ENCODE measurements around the gene HYAL1. TPM values are rescaled to one million over a fixed set of nuclear protein-coding genes. Genes with fewer than 3 reads are reported as not detected.
"Not testable (repeated sequence)": the region's sequence is repeated elsewhere in the genome, so short reads cannot be mapped to it uniquely, and the experiment has no call there.

Gene HYAL1
- polyA plus RNA-seq, 3 donors = 6.3 to 7.1 (median 7.0) TPM

- no peak for DNase-seq (ENCODE audit: low read depth in 3 of 3, low spot score in 2 of 3)
These were observed 16.7 kb upstream of the HYAL1 start for GRCh38 chr3:50319894-50320625.

GRCh38 chr3:50319181-50319893, 16.0 kb upstream of the HYAL1 start:
- no peak for DNase-seq (ENCODE audit: low read depth in 3 of 3, low spot score in 2 of 3)

GRCh38 chr3:50318615-50319014, 15.2 kb upstream of the HYAL1 start:
- no peak for DNase-seq (ENCODE audit: low read depth in 3 of 3, low spot score in 2 of 3)

GRCh38 chr3:50318163-50318562, 14.8 kb upstream of the HYAL1 start:
- DNase-seq (ENCODE audit: low read depth in 3 of 3, low spot score in 2 of 3) = no peak

DNA sequence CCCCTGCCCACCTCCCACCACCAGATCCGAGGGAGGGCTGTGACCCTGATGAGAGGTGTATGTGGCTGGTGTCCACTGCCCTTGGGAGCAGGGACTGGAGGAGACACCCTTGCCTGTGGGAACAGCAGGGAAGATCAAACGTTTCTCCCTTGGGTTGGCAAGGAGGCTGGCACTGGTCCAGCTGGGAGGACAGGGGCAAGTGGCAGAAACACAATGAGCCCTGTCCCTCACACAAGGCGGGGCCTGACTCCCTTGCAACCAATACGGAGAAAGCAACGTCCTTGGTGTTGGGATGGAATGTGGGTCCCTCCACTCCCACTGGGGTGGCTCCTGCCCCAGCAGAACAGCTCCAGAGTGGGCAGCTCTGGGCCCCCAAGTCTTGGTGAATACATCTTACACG, 13.9 kb upstream of the HYAL1 start:
- DNase-seq (ENCODE audit: low read depth in 3 of 3, low spot score in 2 of 3) = no peak

DNA sequence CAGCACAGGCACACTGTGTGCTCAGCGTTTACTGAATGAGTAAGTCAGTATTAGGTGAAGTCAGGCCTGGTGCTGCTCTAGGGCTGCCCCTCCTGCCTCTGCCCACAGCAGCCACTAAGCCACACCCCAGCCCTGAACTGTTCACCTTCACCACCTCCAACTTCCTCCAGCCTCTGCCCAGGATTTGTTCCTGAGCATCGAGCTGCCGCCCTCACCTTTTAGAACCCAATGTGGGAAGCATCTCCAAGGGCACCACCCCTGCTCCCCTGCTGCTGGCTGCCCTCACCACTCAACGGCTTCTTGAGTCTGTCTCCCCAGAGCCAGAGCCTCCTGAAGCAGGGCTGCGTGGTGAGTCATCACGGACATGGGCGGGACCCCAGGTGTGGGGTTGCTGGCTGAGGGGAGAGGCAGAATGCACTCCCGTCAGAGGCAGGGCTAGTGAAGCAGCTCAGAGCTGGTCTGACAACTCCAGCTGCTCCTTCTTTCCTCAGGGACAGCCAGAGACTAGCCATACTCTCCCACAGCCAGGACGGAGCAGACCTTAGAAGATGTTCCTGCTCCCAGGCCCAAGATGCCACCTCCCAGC, 13.4 kb upstream of the HYAL1 start:
- DNase-seq (ENCODE audit: low read depth in 3 of 3, low spot score in 2 of 3) = no peak

- DNase-seq (ENCODE audit: low read depth in 3 of 3, low spot score in 2 of 3) = no peak
These were observed 11.4 kb upstream of the HYAL1 start for GRCh38 chr3:50314816-50315215.

GRCh38 chr3:50314342-50314741, 11.0 kb upstream of the HYAL1 start:
- DNase-seq (ENCODE audit: low read depth in 3 of 3, low spot score in 2 of 3) = no peak

DNA sequence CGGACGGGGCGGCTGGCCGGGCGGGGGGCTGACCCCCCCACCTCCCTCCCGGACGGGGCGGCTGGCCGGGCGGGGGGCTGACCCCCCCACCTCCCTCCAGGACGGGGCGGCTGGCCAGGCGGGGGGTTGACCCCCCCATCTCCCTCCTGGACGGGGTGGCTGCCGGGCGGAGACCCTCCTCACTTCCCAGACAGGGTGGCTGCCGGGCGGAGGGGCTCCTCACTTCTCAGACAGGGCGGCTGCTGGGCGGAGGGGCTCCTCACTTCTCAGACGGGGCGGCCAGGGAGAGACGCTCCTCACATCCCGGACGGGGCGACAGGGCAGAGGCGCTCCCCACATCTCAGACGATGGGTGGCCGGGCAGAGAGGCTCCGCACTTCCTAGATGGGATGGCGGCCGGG, 8.7 kb upstream of the HYAL1 start:
- DNase-seq (ENCODE audit: low read depth in 3 of 3, low spot score in 2 of 3) = not testable (repeated sequence)

DNA sequence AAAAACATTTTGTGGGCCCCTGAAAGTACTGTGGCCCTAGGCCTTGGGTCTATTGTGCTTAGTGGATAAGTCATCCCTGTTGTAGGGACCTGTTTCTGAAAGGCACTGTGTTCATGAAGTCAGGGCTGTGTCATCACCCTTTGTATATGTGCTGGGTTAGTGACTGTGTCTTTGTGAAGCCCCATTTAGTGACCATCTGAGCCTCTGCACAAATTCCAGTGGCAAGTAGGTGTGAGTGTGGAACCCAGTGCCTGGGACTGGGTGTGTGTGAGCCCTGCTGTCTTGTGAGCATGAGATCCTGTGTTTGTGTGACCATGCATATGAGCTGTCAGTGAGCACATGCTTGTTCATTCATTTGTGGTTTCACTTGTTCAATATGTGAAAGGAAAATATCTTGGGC, 1.2 kb upstream of the HYAL1 start:
- no peak for DNase-seq (ENCODE audit: low read depth in 3 of 3, low spot score in 2 of 3)

GRCh38 chr3:50302095-50303012, 1.0 kb downstream of the HYAL1 start:
- DNase-seq (ENCODE audit: low read depth in 3 of 3, low spot score in 2 of 3) = no peak

DNA sequence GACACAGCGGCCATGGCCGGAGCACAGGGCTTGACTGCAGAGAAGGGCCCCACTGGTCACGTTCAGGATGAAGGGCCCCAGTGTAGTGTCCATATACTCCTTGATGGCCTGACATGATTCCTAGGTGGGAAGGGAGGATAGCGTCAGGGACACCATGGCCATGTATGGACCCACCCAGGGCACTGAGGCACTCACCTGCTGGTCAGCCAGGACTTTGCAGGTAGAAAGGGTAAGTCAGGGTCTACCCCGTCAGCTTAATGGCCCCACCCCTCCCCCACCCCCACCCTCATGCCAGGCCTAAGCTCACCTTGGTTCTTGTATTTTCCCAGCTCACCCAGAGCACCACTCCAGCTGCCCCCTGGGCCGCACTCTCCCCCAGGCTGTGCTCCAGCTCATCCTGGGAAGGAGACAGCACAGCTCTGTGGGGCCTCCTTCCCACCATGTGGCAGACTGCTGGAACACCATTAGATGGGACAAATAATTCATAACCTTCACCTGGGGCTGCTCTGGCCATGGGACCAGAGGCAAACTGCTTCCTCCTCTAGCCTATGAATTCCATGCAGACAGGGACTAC, 2.6 kb downstream of the HYAL1 start:
- DNase-seq (ENCODE audit: low read depth in 3 of 3, low spot score in 2 of 3) = no peak

GRCh38 chr3:50299929-50300680, 3.3 kb downstream of the HYAL1 start:
- DNase-seq (ENCODE audit: low read depth in 3 of 3, low spot score in 2 of 3) = no peak

GRCh38 chr3:50299638-50299928, 3.8 kb downstream of the HYAL1 start:
- DNase-seq (ENCODE audit: low read depth in 3 of 3, low spot score in 2 of 3) = no peak

GRCh38 chr3:50298836-50299637, 4.3 kb downstream of the HYAL1 start, which contains the start of the genes HYAL3 and NAA80:
HYAL3 (minus strand) TSS chr3:50299405; CDS start chr3:50295602, 3,803 bp downstream.
NAA80 (minus strand) TSS chr3:50299405; CDS start chr3:50297463, 1,942 bp downstream.
- peak; percentile 98 to 99 (median 99) for DNase-seq (ENCODE audit: low read depth in 3 of 3, low spot score in 2 of 3)

DNA sequence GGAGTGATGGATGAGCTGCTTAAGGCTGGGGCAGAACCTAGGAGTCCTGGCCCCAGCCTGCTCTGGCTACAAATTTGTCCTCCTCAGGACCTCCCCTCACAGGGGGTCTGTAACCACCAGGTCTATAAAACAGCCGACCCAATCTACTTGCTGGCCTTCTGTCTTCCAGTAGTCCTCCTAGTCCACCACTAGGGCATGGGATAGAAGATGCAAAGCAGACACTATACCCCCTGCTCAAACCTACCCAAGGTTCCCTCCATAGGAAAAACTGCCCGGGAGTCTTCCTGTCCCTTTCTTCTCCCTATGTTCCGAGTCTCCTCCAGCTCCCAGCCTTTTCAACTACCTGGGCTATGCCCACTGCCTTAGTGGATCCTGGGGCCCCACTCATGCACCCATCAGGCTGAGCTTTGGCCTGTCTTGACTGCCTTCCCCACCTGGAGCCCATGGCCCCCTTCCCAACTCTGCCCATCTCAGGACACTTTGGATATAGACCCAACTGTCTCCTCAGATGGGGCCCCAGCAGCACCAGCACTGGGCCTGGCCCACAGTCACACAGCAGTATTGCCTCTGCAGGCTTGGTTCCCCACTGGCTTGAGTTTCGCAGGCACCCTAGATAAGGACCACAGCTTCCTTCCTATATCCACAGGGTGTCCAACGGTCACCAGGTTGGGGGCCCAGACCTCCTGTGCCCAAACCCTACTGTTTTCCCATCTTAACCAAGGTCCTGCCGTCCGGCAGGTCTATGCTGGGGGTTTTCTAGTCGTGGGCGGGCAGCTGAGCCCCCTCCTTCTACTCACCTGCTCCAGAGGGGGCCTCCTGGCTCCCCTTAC, 5.3 kb downstream of the HYAL1 start:
- no peak for DNase-seq (ENCODE audit: low read depth in 3 of 3, low spot score in 2 of 3)

- no peak for DNase-seq (ENCODE audit: low read depth in 3 of 3, low spot score in 2 of 3)
These were observed 6.0 kb downstream of the HYAL1 start for GRCh38 chr3:50297384-50297775.

DNA sequence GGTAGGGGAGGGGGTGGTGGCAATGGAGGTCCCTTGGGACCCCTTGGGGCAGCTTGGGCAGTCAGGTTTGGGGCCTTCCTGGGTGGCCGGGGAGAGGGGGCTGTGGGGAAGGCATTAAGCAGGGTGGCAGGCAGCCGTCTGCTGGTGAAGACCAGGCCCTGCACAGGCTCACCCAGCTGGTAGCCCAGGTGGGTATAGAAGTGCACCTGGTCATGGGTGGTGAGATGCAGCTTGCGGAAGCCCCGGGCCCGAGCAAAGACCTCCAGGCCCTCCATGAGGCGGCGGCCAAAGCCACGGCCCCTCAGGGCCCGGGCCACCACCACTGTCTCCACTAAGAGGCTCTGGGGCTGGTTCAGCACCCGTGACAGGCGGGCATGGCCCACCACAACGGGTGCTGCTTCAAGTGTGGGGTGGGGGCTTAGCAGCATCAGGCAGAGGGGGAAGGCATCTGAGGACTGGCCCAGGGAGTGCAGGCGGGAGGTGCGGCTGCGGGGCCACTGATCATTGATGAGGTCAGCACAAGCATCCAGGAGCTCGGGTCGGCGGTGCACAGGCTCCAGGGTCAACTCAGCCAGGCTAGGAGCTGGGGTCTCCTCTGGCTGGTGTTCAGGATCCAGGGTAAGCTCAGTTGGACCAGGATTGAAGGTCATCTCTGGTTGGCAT, 6.5 kb downstream of the HYAL1 start:
- no peak for DNase-seq (ENCODE audit: low read depth in 3 of 3, low spot score in 2 of 3)
